ENCODE data around the gene MOK.

The MOK gene

GRCh38 chr14:102218688-102219087, 86.3 kb downstream of the MOK start:
- POLR2A ChIA-PET: no interaction called here
- CTCF ChIA-PET: interaction anchor here (0.5 to 2.3 kb wide), 4 partner anchors 15 to 97 kb away, joined by 3 to 7 read pairs (median 5); no protein-coding TSS in a partner anchor
- no peak for DNase-seq (ENCODE audit: low read depth, low spot score)
- no peak for TF ChIP-seq CTCF (IDR thresholded peaks at IDR 0.05; ENCODE audit: insufficient read depth, low read length, missing control alignments)
- H3K4me3 ChIP-seq (ENCODE audit: low read depth, low read length): no peak overlapping the region

GRCh38 chr14:102217987-102218421, 87.0 kb downstream of the MOK start:
- no peak for TF ChIP-seq CTCF (IDR thresholded peaks at IDR 0.05; ENCODE audit: insufficient read depth, low read length, missing control alignments)
- POLR2A ChIA-PET: no interaction called here
- H3K4me3 ChIP-seq (ENCODE audit: low read depth, low read length): no peak overlapping the region
- DNase-seq (ENCODE audit: low read depth, low spot score): no peak
- CTCF ChIA-PET: interaction anchor here (0.5 to 2.3 kb wide), 4 partner anchors 15 to 98 kb away, joined by 3 to 7 read pairs (median 5); no protein-coding TSS in a partner anchor

- no peak for DNase-seq (ENCODE audit: low read depth, low spot score)
- ChIA-PET CTCF (interaction anchor here (0.9 to 3.1 kb wide), 2 partner anchors 99 to 104 kb away, joined by 3 to 13 read pairs; no protein-coding TSS in a partner anchor), POLR2A (no interaction called here)
- no peak for TF ChIP-seq CTCF (IDR thresholded peaks at IDR 0.05; ENCODE audit: insufficient read depth, low read length, missing control alignments)
- no peak overlapping the region for H3K4me3 ChIP-seq (ENCODE audit: low read depth, low read length)
Observed at GRCh38 chr14:102217399-102217798, 87.6 kb downstream of the MOK start.

DNA sequence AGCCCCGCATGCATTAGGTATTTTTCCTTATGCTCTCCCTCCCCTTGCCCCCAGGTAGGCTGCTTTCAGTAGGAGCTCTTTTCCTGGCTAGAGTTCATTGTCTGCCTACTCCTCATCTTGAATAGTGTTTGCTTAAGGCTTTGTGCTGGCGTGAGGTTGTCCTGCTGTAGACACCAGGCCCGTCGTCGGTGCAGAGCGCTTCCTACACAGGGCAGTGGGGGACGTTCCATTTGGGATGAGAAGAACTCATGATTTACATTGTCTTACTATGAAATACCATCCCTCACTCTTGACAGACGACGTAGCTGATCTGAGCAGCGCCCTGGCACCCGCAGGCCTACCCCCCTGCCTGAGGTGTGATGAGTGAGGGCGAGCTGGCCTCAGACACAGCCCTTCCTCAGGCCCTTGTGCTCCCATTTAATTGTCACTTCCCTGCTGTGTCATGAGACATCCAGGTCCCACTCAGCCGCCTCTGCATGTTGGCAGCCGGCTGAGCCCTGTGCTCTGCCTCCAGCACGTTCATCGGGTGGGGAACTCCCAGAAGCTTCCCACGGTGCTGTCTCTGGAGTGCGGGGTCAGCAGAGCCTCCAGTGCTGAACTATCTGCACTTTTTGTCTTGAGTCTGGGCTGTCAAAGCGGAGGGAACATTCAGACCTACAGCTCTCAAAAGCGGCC, 89.3 kb downstream of the MOK start:
- TF ChIP-seq CTCF (IDR thresholded peaks at IDR 0.05; ENCODE audit: insufficient read depth, low read length, missing control alignments): no peak
- no peak for DNase-seq (ENCODE audit: low read depth, low spot score)
- no peak overlapping the region for H3K4me3 ChIP-seq (ENCODE audit: low read depth, low read length)
- ChIA-PET CTCF (interaction anchor here (0.8 to 3.1 kb wide), 6 partner anchors 15 to 101 kb away, joined by 3 to 13 read pairs (median 5); no protein-coding TSS in a partner anchor), POLR2A (no interaction called here)

- no peak overlapping the region for H3K4me3 ChIP-seq (ENCODE audit: low read depth, low read length)
- no peak for TF ChIP-seq CTCF (IDR thresholded peaks at IDR 0.05; ENCODE audit: insufficient read depth, low read length, missing control alignments)
- ChIA-PET CTCF (interaction anchor here (0.8 to 3.1 kb wide), 5 partner anchors 14 to 101 kb away, joined by 3 to 13 read pairs (median 4); no protein-coding TSS in a partner anchor), POLR2A (no interaction called here)
- DNase-seq (ENCODE audit: low read depth, low spot score): no peak
Observed at GRCh38 chr14:102215071-102215470, 89.9 kb downstream of the MOK start.

- H3K4me3 ChIP-seq (ENCODE audit: low read depth, low read length): no peak overlapping the region
- CTCF ChIA-PET: interaction anchor here (1.1 to 3.1 kb wide), 6 partner anchors 11 to 102 kb away, joined by 3 to 13 read pairs (median 8); no protein-coding TSS in a partner anchor
- POLR2A ChIA-PET: no interaction called here
- TF ChIP-seq CTCF (IDR thresholded peaks at IDR 0.05; ENCODE audit: insufficient read depth, low read length, missing control alignments): no peak
- DNase-seq (ENCODE audit: low read depth, low spot score): no peak
Observed at GRCh38 chr14:102213984-102214658, 90.8 kb downstream of the MOK start.

Measured in AG04449 (cell line).